ENCODE data around the gene RPH3AL.
A peak's percentile ranks its signal among the peaks of the same experiment; 100 is the strongest.
"Not testable (repeated sequence)": the region's sequence is repeated elsewhere in the genome, so short reads cannot be mapped to it uniquely, and the experiment has no call there.

RPH3AL gene

DNA sequence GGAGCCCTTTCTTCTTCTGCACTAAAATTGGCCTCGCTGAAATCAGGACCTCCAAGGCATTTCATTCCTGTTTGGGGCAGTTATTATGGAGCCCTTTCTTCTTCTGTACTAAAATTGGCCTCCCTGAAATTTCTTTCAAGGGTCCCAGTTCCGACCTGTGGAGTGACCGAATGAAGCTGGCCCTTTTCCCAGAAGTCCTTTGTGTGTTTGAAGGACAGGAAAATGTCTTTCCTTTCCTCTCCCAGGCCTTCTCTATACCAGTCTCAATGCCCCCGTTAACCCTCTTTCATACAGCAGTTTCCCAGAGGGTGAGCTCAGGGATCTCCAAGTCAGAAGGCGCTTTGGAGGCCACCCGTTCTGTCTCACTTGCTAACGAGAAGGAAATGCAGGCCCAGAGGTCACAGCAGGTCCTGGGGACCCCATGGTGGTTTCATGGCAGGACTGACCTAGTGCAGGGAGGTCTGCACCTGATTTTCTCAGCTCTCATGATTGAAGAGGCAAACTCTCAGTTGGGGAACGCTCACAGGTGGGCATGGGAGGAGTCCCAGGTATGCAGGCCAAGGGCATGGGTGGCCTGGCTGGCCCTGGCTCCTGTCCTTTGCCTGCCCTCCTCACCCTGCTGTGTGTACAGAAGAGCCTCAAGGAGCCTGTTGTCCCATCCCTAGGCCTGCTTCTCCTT lies 134.0 kb downstream of the RPH3AL start:
- DNase-seq: no peak

- DNase-seq: no peak
These were observed 136.0 kb downstream of the RPH3AL start for GRCh38 chr17:216625-217024.

DNA sequence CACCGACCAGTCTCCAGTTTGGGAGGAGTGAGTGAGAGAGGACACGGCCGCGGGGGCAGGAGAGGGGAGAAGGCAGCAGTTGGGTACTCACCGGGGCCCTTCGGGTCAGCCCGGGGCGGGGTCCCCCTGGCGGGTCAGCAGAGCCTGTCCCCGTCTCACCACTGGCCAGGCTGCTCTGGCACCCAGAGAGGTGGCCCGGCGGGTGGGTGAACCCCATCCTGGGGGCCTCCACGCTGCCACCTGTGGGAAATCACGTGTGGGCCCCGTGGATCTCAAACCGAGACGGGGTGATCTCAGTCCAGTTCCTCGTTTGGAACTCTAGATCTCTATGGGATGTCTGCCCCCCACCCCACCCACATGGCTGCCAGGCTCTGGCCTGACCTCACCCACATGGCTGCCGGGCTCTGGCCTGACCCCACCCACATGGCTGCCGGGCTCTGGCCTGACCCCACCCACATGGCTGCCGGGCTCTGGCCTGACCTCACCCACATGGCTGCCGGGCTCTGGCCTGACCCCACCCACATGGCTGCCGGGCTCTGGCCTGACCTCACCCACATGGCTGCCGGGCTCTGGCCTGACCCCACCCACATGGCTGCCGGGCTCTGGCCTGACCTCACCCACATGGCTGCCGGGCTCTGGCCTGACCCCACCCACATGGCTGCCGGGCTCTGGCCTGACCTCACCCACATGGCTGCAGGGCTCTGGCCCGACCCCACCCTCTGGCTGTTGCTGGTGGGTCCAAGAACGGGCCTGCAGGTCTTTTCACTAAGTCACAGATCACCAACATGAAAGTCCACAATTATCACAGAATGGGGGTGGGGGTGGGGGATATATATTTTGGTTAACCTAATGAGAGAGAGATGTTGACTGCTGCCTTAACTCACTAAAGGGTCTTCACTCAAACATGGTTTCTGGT lies 136.8 kb downstream of the RPH3AL start:
- DNase-seq: not testable (repeated sequence)

DNA sequence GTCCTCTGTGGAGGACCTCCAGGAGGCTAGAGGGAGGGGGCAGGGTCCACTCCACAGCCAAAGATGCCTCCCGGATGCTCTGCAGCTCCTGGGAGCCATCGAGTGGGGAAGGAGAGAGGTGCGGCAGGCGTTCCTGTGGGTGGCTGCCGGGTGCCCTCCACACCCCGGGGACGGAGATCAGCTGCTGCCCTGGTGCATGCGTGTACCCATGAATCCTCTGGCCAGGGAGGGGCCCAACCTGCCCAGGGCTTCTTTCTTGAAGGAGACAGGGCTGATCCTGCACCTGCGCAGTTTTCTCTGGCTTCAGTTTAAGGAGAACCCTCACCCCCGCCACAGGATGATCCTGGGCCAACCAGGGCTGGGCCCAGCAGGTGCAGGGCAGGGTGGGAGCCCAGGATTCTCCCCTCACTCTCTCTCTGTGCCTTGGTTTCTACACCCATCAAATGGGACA lies 137.7 kb downstream of the RPH3AL start:
- DNase-seq: no peak

GRCh38 chr17:213286-214105 lies 139.1 kb downstream of the RPH3AL start:
- DNase-seq: no peak

GRCh38 chr17:210402-210801 lies 142.2 kb downstream of the RPH3AL start:
- no peak for DNase-seq

GRCh38 chr17:208429-208828 lies 144.2 kb downstream of the RPH3AL start:
- DNase-seq: no peak

DNA sequence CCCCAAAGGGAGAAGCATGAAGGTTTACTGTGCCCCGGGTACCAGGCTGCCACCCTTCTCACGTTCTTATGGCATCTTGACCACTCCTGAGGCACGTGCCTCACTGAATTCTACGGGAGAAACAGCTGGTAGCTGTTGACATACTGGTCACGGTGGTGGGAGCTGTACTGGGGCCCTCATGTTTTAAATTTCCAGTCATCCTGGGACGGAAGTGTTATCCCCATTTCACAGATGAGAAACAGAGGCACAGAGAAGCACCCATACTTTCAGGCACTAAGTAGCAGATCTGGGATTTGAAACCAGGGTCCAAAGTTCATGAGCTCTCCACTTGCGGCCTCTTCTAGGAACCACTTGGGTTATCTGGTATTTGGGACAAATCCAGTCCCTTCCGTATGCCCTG lies 144.8 kb downstream of the RPH3AL start:
- peak; percentile 38 for DNase-seq

DNA sequence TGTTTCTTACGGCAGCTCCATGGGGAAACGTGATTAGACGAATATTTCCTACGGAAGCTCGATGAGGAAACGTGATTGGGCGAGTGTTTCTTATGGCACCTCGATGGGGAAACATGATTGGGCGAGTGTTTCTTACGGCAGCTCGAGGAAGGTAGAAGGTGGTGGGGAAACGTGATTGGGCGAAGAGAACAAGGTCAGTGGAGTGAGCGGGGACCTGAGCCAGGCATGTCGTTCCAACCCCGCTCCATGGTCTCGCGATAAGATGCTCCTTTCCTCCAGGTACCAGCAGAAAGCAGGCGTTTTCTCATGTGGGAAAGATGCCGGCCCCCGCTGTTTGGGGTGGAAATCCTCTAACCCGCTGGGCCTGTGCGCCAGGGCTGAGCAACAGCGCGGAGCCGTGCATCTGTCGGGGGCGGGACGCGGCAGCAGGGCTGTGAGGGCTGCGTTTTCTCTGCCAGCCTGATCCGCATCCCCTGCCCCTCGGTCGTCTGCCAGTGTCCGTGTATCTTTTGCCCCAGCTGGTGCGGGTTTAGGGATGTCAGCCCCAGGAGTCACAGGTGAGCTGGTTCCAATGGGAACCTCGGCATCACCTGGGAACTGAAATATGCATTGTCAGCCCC lies 145.6 kb downstream of the RPH3AL start:
- peak; percentile 43 for DNase-seq

GRCh38 chr17:206484-206883 lies 146.1 kb downstream of the RPH3AL start:
- DNase-seq: peak; percentile 91

DNA sequence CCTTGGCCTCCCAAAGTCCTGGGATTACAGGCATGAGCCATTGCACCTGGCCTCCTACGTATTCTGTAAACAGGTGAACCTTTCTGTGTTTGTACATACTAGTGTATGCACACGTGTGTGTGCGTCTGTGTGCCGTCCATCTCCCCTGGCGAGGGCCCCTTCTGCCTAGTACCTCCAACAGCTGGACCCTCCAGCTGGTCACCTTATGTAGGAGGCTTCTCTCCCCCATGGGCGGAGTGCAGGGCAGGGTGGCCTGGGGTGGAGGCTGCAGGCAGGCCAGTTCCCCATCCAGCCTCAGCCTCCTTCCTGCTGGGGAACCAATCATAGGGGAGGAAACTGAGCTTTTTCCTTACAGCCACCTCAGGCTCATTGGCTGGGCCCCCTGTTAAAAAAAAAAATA lies 146.8 kb downstream of the RPH3AL start:
- DNase-seq: peak; percentile 87

GRCh38 chr17:205148-205669 lies 147.4 kb downstream of the RPH3AL start:
- peak; percentile 17 for DNase-seq

DNA sequence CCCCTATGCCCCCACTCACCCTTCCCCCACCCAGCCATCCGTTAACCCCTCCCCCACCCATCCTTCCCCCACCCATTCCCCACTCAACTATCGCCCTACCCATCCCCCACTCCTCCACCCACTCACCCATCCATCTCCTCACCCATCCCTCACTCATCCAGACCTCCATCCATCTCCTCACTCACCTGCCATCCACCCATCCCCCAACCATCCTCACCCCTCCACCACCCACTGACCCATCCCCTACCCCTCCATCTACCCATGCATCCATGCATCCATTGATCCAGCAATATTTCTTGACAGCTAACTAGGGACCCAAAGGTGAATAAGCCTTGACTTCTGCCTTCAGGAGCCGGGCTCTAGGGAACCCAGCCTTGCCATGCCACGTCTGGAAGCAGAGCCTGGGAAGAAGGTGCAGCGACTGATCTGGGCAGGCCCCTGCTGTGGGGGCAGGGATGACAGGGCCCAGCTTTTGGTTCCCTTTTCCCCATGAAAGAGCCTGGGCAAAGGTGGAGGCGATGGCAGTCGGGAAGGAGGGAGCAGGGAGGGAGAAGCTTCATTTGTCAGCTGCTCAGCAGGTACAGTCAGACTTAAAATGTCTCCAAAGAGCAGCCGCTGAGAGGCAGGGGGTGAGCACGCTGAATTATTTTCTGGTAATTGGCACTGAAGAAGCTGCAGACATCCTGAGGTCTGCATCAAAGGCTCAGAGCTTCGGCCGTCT lies 148.0 kb downstream of the RPH3AL start:
- DNase-seq: no peak

- DNase-seq: no peak
These were observed 150.1 kb downstream of the RPH3AL start for GRCh38 chr17:202501-202951.

GRCh38 chr17:201736-202135 lies 150.9 kb downstream of the RPH3AL start:
- not testable (repeated sequence) for DNase-seq

- not testable (repeated sequence) for DNase-seq
These were observed 151.3 kb downstream of the RPH3AL start for GRCh38 chr17:201257-201656.

DNA sequence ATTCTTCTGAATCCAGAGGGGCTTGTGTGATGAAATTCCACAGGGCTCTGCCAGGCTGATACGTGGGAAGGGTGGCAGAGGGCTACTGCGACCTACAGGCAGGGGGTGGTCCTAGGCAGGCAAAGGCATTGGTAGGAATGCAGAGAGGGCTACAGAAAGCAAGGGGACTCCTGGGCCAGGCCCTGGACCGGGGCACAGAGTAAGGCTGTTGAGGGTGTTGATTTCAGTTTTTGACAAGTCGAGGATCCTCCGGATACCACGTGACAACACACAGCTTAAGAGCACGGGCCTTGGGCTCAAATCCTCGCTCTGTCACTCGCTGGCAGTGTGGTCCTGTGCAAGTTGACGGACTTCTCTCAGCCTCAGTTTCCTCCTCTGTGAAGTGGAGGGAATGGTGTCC lies 152.0 kb downstream of the RPH3AL start:
- DNase-seq: no peak

DNA sequence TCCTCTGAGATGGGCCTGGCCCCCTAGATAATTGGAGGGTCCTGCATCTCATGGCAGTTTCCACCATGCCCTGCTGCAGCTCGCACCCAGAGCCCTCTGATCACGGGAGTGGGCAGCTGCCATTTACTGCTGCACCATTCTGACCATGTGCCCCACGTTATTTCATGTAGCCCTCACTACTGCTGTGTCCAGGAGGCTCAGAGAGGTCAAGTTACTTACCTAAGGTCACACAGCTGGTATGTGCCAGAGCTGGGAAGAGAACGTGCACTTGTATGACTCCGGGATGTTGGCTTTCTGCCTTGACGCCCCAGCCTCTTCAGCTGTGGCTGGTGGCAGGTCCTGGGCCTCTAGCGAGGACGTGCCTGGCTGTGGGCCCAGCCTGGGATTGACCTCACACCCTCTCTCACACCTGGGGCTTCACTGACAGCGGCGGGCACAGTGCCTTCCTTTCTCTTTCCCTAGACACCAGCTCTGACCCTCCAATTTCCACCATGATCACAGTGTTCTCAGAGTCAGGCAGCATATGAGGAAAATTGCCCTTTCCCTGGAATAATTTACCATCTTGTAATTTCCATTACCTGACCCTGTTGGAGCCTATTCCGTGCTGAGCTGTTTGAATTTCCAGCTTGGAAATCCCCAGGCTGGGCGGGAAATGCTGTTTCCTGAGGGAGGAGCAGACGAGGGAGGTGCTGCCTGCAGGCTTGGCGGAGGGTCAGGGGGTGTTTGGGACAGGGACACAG lies 152.6 kb downstream of the RPH3AL start:
- DNase-seq: peak; percentile 33

DNA sequence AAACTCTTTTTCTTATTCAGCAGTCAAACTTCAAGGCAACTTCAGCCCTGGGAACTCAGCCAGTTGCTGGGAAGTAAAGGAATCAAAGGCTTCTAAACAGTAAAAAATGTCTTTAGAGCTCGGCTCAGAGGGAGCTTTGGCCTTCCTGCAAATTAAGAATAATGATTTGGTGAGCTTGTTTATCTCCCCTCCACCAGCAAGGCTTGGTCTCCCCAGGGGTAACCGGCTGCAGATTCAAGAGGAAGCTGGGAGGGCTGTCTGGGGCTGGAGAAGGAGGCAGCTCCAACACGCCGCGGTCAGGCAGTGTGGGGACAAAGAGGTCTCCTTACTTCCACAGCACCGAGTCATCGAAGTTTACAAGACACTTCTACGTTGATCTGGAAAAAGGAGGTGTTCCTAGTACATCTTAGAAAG lies 153.4 kb downstream of the RPH3AL start:
- DNase-seq: no peak

GRCh38 chr17:198225-198624 lies 154.4 kb downstream of the RPH3AL start:
- DNase-seq: not testable (repeated sequence)

GRCh38 chr17:197352-197751 lies 155.3 kb downstream of the RPH3AL start:
- no peak for DNase-seq
